ENCODE data around the gene PRRC2B. TPM values are rescaled to one million over a fixed set of nuclear protein-coding genes. Genes with fewer than 3 reads are reported as not detected.

PRRC2B gene
- total RNA-seq, 2 experiments from 2014 or later, result 126 to 134 TPM

DNA sequence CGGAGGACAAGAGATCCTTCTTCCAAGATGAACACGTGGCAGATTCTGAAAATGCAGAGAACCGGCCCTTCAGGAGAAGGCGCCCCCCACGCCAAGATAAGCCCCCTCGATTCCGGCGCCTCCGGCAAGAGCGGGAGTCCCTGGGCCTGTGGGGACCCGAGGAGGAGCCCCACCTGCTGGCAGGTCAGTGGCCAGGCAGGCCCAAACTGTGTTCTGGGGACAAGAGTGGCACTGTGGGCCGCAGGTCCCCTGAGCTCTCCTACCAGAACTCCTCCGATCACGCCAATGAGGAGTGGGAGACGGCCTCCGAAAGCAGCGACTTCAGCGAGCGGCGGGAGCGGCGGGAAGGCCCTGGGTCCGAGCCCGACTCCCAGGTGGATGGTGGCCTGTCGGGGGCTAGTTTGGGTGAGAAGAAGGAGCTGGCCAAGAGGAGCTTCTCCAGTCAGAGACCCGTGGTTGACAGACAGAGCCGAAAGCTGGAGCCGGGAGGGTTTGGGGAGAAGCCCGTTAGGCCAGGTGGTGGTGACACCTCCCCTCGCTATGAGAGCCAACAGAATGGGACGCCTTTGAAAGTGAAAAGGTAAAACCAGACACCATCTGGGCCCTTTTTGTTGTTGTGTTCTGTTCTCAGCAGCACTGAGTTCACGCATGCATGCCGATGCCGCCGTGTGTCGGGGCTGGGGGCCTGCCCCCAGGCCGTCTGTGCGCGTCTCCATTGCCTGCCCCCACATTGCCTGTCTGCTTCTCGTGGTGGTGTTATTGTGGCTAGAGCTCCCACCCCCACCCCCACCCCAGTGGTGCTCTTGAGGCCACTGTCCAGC, 82.3 kb downstream of the PRRC2B start:
- CTCF ChIA-PET, result interaction anchor here (0.8 to 1.8 kb wide), 3 partner anchors 9 to 126 kb away, joined by 3 to 5 read pairs (median 4); no protein-coding TSS in a partner anchor
- POLR2A ChIA-PET, result no interaction called here

DNA sequence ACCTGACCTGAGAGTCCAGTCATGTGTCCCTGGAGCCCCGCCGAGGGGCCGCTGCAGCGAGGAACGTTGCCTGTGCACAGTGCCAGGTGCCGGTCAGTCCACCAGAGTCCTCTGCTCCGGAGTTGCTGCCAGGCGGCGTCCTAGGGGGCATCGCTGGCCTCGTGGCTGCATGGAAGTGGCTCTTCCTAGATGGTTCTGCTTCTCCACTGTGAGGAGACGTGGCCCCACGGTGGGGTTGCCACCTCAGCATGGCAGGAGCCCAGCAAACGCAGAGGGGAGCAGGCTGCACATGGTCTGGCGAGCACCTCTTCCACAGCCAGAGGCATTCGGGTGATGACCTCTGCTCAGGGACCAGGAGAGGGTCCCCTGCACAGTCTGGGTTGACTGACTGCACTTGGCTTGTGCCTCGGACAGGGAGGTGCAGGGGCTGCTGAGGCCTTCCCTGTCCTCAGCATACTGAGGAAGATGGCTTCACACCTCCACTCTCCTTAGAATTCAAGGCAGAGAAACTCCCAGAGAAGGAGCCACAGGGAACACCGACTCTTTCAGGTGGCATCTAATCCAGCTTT, 83.0 kb downstream of the PRRC2B start:
- POLR2A ChIA-PET, result no interaction called here

DNA sequence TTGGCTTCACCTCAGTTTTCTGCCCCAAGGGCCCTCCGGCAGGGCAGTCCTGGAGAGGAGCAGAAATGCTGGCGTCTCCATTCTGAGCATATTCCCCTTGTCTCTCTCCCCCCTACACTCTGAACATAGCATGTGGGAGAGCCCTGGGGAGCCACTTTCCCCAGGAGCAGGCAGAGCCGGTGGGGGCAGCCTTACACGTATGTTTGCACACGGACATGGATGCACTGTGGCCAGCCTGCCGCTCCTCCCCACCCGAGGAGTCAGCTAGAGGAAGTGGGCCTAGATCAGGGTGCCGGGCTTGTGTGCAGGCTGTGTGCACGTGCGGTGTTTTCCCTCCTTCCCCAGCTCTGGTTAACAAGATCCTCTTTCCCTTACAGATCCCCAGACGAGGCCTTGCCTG, 83.5 kb downstream of the PRRC2B start:
- ChIA-PET POLR2A (no interaction called here), CTCF (interaction anchor here (0.8 to 1.7 kb wide), 7 partner anchors 7 to 150 kb away, joined by 3 to 14 read pairs (median 4); no protein-coding TSS in a partner anchor)

More for the DNA sequence above, 83.0 kb downstream of the PRRC2B start:
- CTCF ChIA-PET, result interaction anchor here (0.8 to 1.8 kb wide), 4 partner anchors 8 to 127 kb away, joined by 3 to 14 read pairs (median 4); no protein-coding TSS in a partner anchor

DNA sequence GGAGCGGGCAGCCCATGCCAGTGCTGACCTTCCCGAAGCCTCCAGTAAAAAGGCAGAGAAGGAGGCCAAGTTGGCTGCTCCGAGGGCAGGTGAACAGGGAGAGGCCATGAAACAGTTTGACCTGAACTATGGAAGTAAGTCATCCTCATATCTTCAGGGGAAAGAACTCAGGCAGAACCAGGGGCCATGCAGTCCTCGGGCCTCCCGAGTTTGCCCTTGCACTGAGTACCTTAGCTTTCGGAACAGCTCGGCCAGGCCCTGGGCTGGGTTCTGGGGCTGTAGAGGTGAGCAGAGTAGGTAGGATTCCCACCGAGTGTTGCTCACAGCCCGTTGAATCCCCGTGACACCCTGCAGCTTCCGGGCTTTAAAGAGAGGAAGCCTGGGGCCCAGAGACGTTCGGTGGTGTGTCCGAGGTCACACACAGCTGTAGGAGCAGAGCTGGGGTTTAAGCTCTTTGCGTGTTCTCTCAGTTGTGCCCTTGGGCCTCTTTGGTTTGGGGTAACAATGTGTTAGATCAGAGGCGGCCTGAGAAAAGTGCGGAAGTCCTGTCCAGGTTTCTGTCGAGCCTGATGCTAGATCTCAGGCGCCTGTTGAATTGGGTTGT, 84.0 kb downstream of the PRRC2B start:
- ChIA-PET POLR2A (no interaction called here), CTCF (interaction anchor here (0.8 to 1.5 kb wide), 6 partner anchors 8 to 150 kb away, joined by 3 to 14 read pairs (median 4); no protein-coding TSS in a partner anchor)

DNA sequence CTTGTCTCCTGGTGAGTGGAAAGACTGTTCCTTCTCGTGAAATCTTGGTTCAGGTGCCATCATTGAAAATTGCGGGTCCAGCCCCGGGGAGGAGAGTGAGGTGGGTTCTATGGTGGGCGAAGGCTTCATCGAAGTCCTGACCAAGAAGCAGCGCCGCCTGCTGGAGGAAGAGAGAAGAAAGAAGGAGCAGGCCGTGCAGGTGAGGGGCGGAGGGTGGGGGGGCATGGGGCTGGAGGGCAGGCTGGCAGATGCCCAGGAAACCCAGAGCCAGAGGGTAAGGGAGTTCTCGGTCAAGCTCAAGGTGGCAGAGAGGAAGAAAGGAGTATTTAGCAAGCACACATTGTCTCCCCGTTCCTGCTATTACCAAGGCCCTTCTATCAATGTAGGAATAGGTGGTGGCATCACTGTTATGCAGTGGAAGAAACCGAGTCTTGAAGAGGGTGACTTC, 84.6 kb downstream of the PRRC2B start:
- POLR2A ChIA-PET, result no interaction called here
- CTCF ChIA-PET, result interaction anchor here (0.8 to 1.5 kb wide), 5 partner anchors 13 to 151 kb away, joined by 3 to 14 read pairs (median 4); no protein-coding TSS in a partner anchor

DNA sequence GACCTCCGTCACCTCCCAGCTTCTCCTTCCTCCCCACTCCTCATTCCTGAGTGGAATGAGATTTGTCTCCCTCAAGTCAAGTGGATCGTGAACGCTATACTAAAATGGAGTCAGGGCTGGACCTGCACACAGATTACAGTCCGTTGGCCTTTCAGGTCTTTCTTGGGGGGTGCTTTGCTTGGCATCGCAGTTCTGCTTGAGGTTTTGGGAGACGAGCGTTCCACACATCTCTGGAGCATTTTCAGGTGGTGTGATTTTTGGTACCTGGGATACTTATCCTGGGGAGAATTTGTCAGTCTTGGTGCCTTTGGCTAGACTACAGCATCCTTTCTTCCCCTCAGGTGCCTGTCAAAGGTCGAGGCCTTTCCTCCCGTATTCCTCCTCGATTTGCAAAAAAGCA, 85.0 kb downstream of the PRRC2B start:
- POLR2A ChIA-PET, result interaction anchor here (0.6 kb wide), 1 partner anchor 1881 kb away, joined by 3 read pairs; no protein-coding TSS in a partner anchor
- CTCF ChIA-PET, result interaction anchor here (1.5 kb wide), 1 partner anchor 22 kb away, joined by 4 read pairs; no protein-coding TSS in a partner anchor

DNA sequence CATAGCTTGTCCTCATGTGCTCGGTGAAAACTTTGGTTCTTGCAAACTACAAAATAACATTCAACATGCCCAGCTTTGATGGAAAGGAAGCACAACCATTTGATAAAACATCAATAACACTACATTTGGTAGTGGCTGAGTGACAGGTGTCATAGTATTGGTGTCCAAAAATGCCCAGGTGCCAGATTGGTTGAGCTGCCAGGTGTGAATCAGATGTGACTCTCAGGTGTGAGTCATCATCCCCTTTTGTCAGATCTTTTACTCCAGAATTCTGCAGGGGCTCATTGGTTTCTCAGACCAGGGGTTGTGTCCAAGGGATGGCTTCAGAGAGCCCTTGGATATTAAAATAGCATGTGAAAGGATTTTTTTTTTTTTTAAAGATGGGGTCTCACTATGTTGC, 86.4 kb downstream of the PRRC2B start:
- ChIA-PET POLR2A (no interaction called here), CTCF (interaction anchor here (0.7 to 1.9 kb wide), 5 partner anchors 21 to 226 kb away, joined by 3 to 7 read pairs (median 4); no protein-coding TSS in a partner anchor)

DNA sequence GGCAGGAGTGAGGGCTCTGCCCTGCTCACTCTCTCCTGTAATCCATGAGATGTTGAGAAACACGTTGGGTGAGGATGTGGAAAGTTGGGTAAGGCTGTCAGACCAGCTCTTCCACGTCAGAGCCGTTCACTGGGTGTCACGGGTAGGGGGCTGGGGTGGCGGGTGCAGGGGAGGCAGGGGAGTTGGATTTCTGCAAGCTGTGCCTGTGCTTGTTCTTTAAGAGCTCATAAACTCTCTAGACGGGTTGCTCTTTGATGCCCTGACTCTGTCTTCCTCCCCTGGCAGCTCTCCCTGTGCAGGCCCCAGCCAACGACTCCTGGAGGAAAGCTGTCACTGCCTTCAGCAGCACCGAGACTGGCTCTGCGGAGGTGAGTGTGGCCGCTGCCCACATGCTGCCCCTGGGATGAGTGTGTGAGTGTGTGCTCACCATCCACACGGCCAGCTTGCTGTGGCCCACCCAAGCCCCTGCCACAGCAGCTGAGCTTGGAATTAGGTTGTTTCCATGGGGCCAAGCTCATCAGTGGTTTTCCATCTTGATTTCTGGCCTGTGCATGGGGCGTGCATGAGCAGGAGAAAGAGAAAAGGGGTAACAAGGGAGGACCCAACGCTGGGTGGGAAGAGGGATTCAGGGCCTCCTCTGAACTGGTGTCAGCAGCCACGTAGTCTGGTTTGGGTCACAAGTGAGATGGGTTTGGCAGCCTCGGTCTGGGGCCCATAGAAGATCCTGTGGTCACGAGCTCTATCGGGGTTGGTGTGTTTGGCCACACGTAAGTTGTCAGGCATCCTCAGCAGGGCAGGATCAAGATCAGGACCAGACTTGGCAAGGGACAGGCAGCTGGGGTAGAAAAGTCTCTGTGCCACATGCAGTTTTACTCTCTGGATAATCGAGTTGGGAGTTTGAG, 87.8 kb downstream of the PRRC2B start:
- ChIA-PET CTCF (interaction anchor here (0.8 to 1.9 kb wide), 4 partner anchors 75 to 274 kb away, joined by 3 to 7 read pairs (median 4); no protein-coding TSS in a partner anchor), POLR2A (no interaction called here)

DNA sequence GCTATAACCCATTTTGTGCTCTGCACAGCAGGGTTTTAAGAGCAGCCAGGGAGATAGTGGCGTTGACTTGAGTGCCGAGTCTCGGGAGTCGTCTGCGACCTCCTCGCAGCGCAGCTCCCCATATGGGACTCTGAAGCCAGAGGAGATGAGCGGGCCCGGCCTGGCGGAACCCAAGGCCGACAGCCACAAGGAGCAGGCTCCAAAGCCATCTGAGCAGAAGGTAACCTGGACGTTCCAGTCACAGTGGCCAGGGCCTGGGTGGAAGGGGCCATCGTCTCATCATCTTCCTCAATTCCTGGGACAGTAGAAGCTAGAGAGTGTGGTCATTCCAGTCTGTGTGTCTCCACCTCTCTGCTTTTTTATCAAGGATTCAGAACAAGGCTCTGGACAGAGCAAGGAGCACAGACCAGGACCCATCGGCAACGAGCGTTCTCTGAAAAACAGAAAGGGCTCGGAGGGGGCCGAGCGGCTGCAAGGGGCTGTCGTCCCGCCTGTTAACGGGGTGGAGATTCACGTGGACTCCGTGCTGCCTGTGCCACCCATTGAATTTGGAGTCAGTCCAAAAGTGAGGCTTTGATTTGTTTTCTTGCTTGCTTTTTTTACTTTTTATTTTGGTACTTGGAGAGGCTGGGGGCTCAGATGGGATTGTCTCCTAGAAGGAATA, 88.6 kb downstream of the PRRC2B start:
- ChIA-PET CTCF (interaction anchor here (1.8 kb wide), 1 partner anchor 75 kb away, joined by 7 read pairs; no protein-coding TSS in a partner anchor), POLR2A (no interaction called here)

DNA sequence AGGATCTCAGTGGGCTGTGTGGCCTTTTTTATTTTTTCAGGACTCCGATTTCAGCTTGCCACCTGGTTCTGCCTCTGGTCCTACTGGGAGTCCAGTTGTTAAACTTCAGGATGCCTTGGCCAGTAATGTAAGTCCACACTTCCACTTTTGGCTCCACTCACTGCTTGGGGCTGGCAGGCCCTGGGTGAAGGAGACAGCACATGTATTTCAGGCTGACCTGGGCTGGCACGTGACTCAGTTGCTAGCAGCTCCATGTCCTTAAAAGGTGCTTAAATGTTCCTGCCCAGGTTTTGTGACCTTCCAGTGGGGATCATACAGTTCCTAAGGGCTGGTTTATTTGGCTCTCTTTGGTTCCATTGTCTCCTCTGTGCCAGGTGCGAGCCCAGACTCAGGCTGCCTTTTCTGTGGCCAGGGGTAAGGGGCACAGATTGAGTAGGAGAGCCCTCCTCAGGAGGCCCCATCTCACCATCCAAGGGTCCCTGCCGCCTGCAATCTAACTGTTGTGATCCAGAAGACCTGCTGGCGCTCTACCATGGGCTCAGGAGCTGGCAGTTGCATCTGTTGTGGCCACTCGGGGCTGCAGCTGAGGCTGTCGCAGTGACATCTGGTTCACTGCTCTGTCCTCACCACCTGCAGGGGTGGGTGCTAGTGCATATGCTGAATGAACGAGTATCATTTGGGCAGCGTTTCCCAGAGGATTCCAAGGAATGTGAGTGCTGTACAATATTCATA, 89.6 kb downstream of the PRRC2B start:
- ChIA-PET CTCF (no interaction called here), POLR2A (no interaction called here)

DNA sequence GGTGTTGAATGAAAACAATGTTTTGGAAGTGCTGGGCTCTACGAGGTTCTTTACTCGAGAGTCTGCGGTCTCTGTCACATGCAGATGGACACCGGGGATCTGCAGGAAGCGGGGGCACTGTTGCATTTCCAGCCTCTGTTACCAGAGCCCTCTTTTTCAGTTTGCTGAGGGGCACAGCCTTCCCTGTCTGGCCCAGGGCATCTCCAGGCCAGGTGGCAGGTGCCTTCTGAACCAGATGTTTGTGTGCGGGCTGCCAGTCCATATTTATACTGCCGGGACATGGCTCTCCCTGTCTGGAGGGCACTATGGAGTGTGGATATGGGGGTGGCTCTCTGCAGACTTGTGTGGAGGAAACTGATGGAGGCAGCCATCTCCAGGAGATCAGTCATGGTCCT, 90.2 kb downstream of the PRRC2B start:
- POLR2A ChIA-PET, result no interaction called here
- CTCF ChIA-PET, result interaction anchor here (1.3 kb wide), 1 partner anchor 8 kb away, joined by 5 read pairs; no protein-coding TSS in a partner anchor

DNA sequence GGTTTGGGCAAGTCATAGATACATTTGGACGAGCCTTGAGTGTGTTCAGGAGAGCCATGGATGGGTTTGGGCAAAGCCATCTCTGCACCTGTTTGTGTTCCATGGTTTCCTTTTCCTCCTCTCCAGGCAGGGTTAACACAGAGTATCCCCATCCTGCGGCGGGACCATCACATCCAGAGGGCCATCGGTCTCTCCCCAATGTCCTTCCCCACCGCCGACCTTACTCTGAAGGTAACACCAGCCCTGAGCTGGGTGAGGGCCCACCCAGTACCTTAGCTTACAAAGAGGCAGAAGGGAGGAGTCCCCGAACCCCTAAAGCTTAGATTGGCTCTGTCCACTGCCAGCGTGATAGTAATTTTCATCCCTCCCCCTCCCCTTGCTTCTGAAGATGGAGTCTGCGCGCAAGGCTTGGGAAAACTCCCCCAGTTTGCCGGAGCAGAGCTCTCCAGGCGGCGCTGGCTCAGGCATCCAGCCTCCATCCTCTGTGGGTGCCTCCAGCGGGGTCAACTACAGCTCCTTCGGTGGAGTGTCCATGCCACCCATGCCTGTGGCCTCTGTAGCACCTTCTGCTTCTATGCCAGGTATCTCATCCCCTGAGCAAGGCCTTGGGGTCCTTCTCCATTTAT, 90.8 kb downstream of the PRRC2B start:
- POLR2A ChIA-PET, result no interaction called here

DNA sequence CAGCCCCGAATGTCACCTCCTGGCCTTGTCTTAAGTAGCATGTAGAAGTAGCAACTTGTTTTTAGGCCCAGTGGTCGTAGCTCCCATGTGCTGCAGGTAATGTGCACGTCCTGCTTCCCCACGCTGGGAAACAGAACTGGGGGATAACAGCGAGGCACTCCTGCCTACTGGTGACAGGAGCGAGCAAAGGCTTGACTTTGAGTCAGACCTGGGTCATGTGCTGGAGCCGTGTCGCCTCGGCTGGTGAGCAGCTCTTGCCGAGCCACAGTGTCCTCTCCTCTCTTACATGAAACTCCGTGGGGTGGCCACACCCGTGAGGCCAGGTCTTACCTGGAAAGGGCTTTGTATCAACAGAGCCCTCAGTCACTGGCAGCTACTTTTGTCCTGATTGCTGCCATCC, 91.3 kb downstream of the PRRC2B start:
- ChIA-PET CTCF (interaction anchor here (1.3 kb wide), 1 partner anchor 9 kb away, joined by 5 read pairs; no protein-coding TSS in a partner anchor), POLR2A (no interaction called here)

More for the DNA sequence above, 90.8 kb downstream of the PRRC2B start:
- CTCF ChIA-PET, result interaction anchor here (1.3 kb wide), 1 partner anchor 9 kb away, joined by 5 read pairs; no protein-coding TSS in a partner anchor

DNA sequence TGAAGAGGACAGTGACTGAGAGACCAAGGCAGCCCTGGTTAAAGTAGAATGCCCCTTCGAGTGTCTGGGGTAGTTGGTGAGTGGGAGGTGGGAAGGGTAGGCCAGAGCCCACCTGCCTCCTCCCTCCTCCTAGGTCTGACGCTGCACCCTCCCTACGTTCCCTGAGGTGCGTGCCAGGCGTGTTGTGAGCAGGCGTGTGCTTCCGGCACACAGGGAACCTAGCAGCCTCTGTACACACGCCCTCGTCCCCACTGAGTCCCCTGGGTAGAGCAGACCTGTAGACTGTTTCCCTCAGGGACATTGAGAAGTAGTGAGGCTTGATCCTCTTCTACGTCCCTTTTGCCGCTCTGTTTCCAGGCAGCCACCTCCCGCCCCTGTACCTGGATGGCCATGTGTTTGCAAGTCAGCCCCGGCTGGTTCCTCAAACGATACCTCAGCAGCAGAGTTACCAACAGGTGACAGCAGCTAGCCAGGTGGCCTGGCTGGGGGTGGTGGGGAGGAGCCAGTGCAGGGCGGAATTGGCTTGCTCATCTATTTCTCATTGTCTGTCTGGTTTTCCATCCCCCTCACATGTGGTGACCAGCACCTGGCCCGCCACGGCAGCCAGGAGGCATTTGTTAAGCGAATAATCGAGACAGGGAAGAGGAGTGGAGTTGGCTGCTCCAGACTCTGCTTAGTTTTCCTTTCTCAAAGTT, 92.0 kb downstream of the PRRC2B start:
- ChIA-PET POLR2A (no interaction called here), CTCF (no interaction called here)

DNA sequence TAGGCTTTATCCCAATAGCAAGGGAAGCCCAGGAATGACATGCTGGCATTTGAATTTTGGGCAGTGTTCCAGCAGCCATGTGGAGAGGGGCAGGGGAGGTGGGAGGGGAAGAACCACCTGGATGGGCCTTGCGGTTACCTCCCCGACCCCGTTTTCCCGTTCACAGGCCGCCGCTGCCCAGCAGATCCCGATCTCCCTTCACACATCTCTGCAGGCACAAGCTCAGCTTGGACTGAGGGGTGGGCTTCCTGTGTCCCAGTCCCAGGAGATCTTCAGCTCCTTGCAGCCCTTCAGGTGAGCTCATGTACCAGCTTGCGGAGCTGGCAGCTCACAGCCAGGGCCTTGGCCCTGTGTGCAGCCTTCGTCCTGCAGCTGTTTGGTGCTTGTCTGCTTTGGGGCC, 93.1 kb downstream of the PRRC2B start:
- CTCF ChIA-PET, result no interaction called here

DNA sequence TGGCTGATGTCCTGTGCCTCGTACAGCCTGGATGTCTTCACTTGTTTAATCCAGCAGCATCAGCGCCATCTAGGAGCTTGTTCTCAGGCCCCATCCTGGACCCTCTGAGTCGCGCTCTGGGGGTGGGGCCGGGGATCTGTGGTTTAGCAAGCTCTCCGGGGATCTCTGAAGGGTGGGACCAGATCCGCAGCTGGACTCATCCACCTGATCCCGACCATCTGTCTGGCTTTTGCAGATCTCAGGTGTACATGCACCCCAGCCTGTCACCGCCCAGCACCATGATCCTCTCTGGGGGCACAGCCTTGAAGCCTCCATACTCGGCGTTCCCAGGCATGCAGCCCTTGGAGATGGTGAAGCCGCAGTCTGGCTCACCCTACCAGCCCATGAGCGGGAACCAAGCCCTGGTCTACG, 93.7 kb downstream of the PRRC2B start:
- ChIA-PET POLR2A (no interaction called here), CTCF (no interaction called here)

More for the DNA sequence above, 93.1 kb downstream of the PRRC2B start:
- POLR2A ChIA-PET, result no interaction called here

DNA sequence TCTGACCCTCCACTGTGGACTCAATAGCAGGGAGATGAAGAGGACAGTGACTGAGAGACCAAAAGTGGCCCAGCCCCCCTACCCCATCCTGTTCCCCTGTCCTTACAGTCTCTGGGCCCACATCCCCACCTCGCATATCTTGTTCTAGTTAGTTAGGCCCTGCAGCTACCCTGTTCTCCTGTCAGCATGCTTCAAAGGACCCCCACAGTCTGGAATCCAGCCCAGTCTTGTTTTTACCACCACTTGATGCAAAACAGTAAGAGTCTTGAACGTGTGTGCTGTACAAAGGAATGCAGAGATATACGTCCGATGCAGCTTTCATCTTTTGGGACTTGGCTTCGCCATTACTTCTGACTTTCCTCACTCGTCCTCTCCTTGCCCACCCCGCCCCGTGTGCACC, 96.6 kb downstream of the PRRC2B start:
- ChIA-PET CTCF (interaction anchor here (1.2 to 1.3 kb wide), 2 partner anchors 117 to 141 kb away, joined by 3 read pairs; no protein-coding TSS in a partner anchor), POLR2A (no interaction called here)
